ENCODE data around the gene PCGF3.
A peak's percentile ranks its signal among the peaks of the same experiment; 100 is the strongest.
"Not testable (repeated sequence)": the region's sequence is repeated elsewhere in the genome, so short reads cannot be mapped to it uniquely, and the experiment has no call there.

The PCGF3 gene

DNA sequence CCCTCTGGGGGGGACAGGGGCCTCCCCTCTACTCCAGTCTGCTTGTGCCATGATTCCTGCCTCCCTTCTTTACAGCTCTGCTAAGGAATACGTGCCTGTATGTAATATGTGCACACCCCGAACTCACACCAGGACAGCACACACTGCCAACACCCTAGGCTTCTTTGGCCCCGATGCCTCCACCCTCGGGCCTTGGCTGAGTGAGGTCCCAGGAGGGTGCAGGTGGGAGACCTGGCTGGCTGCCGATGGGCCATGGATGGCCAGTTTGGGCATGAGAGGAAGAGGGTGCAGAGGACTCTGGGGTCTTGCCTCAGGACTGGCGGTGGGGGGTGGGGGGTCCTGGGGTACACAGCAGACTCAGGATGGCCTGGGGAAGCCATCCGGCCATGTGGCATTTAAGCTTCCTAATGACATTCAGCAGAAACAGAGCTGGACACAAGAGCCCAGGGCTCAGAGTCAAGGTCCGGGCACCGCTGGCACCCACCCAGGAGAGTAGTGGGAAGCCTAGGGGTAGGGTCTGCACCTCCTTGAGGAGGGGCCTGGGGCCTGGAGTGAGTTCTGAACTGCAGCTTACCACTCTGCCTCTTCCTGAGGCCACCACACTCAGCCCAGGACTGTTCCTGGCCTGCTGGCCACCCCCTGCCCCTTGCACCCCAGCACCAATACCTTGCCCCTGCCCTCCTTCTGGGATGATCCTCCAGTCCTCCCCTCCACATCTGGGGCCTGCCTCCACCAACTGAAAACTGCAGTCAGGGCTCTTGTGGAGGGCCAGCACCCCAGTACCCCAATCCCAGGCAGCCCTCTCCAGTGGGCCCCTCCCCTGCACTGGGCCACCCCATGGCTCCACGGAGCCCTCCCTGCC is 2.1 kb upstream of the PCGF3 start:
- no peaks in the 10 kb centered on the region for H3K4me1 ChIP-seq
- DNase-seq = no peak
- H3K9me3 ChIP-seq = no peaks in the 10 kb centered on the region
- TF ChIP-seq, protein P1, sequence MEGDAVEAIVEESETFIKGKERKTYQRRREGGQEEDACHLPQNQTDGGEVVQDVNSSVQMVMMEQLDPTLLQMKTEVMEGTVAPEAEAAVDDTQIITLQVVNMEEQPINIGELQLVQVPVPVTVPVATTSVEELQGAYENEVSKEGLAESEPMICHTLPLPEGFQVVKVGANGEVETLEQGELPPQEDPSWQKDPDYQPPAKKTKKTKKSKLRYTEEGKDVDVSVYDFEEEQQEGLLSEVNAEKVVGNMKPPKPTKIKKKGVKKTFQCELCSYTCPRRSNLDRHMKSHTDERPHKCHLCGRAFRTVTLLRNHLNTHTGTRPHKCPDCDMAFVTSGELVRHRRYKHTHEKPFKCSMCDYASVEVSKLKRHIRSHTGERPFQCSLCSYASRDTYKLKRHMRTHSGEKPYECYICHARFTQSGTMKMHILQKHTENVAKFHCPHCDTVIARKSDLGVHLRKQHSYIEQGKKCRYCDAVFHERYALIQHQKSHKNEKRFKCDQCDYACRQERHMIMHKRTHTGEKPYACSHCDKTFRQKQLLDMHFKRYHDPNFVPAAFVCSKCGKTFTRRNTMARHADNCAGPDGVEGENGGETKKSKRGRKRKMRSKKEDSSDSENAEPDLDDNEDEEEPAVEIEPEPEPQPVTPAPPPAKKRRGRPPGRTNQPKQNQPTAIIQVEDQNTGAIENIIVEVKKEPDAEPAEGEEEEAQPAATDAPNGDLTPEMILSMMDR (IDR thresholded peaks at IDR 0.05; ENCODE audit: low read depth, low read length) = no peak
- no peaks in the 10 kb centered on the region for H3K27me3 ChIP-seq
- no peak overlapping the region for H3K4me3 ChIP-seq (ENCODE audit: low read depth, low read length)
- no peaks in the 10 kb centered on the region for H3K36me3 ChIP-seq

DNA sequence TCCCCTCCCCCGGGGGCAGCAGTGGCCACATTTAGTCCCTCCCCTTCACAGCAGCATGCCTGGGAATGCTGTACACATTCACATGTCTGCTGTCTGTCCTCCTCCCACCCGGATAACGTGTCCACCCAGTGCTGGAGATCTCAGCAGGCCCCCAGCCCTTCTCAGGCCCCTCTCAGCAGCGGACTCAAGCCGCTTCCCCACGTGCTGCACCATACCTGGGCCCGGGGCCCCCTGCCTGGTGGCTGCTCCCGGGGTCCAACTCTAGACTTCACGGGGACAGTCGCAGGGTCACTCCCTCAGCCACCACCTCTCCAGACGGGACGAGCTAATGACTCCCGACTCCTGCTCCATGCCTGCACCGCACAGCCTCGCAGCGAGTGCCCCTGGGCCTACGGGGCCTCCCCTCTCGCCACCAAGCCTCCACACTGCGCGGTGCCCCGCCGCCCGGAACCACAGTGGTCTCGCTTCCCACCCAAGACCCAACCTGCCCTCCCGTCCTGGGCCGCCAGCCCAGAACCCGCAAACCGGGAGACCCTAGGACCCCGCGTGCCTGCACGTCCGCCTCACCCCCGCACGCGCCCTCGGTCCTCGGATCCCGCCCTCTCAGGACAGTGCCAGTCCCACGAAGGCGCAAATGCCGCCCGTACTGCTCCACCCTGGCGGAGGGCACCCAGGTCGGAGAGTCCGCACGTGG is 1.3 kb upstream of the PCGF3 start:
- H3K4me1 ChIP-seq = no peaks in the 10 kb centered on the region
- no peaks in the 10 kb centered on the region for H3K9me3 ChIP-seq
- H3K36me3 ChIP-seq = no peaks in the 10 kb centered on the region
- H3K4me3 ChIP-seq (ENCODE audit: low read depth, low read length) = no peak overlapping the region
- no peaks in the 10 kb centered on the region for H3K27me3 ChIP-seq
- TF ChIP-seq, protein P1 (IDR thresholded peaks at IDR 0.05; ENCODE audit: low read depth, low read length) = no peak
- no peak for DNase-seq

DNA sequence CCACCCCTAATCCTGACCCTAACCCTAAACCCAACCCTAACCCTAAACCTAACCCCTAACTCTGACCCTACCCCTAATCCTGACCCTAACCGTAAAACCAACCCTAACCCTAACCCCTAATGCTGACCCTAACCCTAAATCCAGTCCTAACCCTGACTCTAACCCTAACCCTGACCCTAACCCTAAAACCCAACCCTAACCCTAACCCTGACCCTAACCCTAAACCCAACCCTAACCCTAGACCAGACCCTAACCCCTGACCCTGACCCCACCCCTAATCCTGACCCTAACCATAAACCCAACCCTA is 708 bp upstream of the PCGF3 start:
- Histone ChIP-seq H3K27me3 (no peaks in the 10 kb centered on the region), H3K4me3 (ENCODE audit: low read depth, low read length) (peak overlapping the region; percentile 38), H3K36me3 (peaks cover under 1% of the 10 kb centered on the region; the same call in 1 of the 2 replicates), H3K9me3 (no peaks in the 10 kb centered on the region), H3K4me1 (no peaks in the 10 kb centered on the region)
- DNase-seq = no peak
- TF ChIP-seq, protein P1 (IDR thresholded peaks at IDR 0.05; ENCODE audit: low read depth, low read length) = no peak

DNA sequence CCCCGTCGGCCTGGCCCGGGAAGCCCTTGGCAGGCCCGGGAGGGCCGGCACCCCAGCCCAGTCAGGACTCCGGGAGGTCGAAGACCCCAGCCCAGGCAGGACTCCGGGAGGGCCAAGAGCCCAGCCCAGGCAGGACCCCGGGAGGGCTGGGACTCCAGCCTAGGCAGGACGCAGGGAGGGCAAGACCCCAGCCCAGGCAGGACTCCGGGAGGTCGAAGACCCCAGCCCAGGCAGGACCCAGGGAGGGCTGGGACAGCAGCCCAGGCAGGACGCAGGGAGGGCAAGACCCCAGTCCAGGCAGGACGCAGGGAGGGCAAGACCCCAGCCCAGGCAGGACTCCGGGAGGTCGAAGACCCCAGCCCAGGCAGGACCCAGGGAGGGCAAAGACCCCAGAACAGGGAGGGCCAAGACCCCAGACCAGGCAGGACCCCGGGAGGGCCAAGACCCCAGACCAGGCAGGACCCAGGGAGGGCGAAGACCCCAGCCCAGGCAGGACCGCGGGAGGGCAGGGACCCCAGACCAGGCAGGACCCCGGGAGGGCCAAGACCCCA is 526 bp downstream of the PCGF3 start:
- H3K36me3 ChIP-seq, H3K9me3 ChIP-seq, H3K27me3 ChIP-seq, H3K4me1 ChIP-seq, DNase-seq: not testable (repeated sequence)
- peak overlapping the region; percentile 87 for H3K4me3 ChIP-seq (ENCODE audit: low read depth, low read length)

DNA sequence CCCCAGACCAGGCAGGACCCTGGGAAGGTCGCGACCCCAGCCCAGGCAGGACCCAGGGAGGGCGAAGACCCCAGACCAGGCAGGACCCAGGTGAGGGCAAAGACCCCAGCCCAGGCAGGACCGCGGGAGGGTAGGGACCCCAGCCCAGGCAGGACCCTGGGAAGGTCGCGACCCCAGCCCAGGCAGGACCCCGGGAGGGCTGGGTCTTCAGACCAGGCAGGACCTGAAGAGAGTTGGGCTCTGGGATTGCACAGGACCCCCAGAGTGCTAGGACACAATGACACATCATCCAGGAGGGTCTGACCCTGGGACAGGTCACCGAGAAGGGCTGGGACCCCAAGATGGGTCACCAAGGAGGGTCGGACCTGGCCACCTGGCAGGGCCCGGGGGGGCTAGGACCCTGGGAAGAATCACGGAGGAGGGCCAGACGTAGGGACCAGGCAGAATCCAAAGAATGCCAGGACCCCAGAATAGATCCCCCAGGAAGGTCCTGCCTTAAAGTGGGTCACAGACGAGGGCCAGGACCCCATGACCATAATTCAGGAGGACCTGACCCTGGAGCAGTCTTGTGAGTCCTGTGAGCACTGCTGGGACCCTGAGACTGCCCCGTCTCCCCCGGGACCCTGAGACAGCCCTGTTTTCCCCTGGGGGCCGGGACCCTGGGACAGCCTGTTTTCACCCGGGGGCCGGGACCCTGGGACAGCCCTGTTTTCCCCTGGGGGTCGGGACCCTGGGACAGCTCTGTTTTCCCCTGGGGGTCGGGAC is 1.4 kb downstream of the PCGF3 start:
- no peak for DNase-seq
- Histone ChIP-seq H3K27me3 (no peaks in the 10 kb centered on the region), H3K4me1 (no peaks in the 10 kb centered on the region), H3K4me3 (ENCODE audit: low read depth, low read length) (peak overlapping the region; percentile 87), H3K36me3 (peaks cover 5% of the 10 kb centered on the region; the same call in 1 of the 2 replicates), H3K9me3 (no peaks in the 10 kb centered on the region)
- TF ChIP-seq, protein P1 (IDR thresholded peaks at IDR 0.05; ENCODE audit: low read depth, low read length) = no peak

DNA sequence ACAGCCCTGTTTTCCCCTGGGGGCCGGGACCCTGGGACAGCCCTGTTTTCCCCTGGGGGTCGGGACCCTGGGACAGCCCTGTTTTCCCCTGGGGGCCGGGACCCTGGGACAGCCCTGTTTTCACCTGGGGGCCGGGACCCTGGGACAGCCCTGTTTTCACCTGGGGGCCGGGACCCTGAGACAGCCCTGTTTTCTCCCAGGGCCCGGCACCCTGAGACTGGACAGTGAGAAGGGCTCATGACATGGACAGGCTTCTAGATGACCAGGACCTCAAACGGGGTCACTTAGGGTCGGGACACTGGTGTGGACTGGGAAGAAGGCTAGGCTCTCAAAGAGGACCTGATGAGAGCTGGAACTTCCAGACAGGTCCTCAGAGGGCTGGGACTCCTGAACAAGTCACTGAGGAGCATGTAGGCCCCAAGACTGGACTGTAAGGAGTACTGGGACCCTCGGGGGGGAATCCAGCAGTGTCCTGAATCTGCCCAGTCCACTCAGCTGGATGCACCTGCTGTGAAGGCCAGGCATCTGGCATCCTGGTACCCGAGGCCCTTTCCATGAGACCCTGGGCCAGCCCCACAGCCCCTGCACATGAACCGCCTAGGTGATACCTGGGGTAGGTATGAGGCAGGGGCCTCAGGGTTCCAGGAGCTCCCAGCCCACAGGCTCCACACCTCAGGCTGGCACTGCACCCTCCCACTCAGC is 2.4 kb downstream of the PCGF3 start:
- DNase-seq = no peak
- TF ChIP-seq, protein P1 (IDR thresholded peaks at IDR 0.05; ENCODE audit: low read depth, low read length) = no peak
- no peaks in the 10 kb centered on the region for H3K27me3 ChIP-seq
- no peak overlapping the region for H3K4me3 ChIP-seq (ENCODE audit: low read depth, low read length)
- H3K4me1 ChIP-seq = no peaks in the 10 kb centered on the region
- peaks cover 5% of the 10 kb centered on the region; the same call in 1 of the 2 replicates for H3K36me3 ChIP-seq
- no peaks in the 10 kb centered on the region for H3K9me3 ChIP-seq

Measured in BE2C (cell line).